ENCODE data around the gene C1orf198.

C1orf198 gene

GRCh38 chr1:230812568-230812967 lies 55.8 kb downstream of the C1orf198 start:
- DNase-seq (ENCODE audit: low read depth in 2 of 2, low spot score in 1 of 2): no peak

GRCh38 chr1:230809256-230809990 lies 58.9 kb downstream of the C1orf198 start:
- DNase-seq (ENCODE audit: low read depth in 2 of 2, low spot score in 1 of 2): no peak

- no peak for DNase-seq (ENCODE audit: low read depth in 2 of 2, low spot score in 1 of 2)
Measured at GRCh38 chr1:230808281-230808872, 59.9 kb downstream of the C1orf198 start.

- no peak for DNase-seq (ENCODE audit: low read depth in 2 of 2, low spot score in 1 of 2)
Measured at GRCh38 chr1:230807561-230808280, 60.6 kb downstream of the C1orf198 start.

GRCh38 chr1:230807029-230807428 lies 61.3 kb downstream of the C1orf198 start:
- no peak for DNase-seq (ENCODE audit: low read depth in 2 of 2, low spot score in 1 of 2)

GRCh38 chr1:230806552-230806951 lies 61.8 kb downstream of the C1orf198 start:
- no peak for DNase-seq (ENCODE audit: low read depth in 2 of 2, low spot score in 1 of 2)

- no peak for DNase-seq (ENCODE audit: low read depth in 2 of 2, low spot score in 1 of 2)
Measured at GRCh38 chr1:230804396-230804795, 63.9 kb downstream of the C1orf198 start.

GRCh38 chr1:230800891-230801840 lies 67.2 kb downstream of the C1orf198 start:
- no peak for DNase-seq (ENCODE audit: low read depth in 2 of 2, low spot score in 1 of 2)

- no peak for DNase-seq (ENCODE audit: low read depth in 2 of 2, low spot score in 1 of 2)
Measured at GRCh38 chr1:230798491-230798890, 69.8 kb downstream of the C1orf198 start.

GRCh38 chr1:230797942-230798365 lies 70.4 kb downstream of the C1orf198 start:
- DNase-seq (ENCODE audit: low read depth in 2 of 2, low spot score in 1 of 2): no peak

- no peak for DNase-seq (ENCODE audit: low read depth in 2 of 2, low spot score in 1 of 2)
Measured at GRCh38 chr1:230797376-230797920, 70.9 kb downstream of the C1orf198 start.

GRCh38 chr1:230796626-230797025 lies 71.7 kb downstream of the C1orf198 start:
- no peak for DNase-seq (ENCODE audit: low read depth in 2 of 2, low spot score in 1 of 2)

GRCh38 chr1:230794871-230795605 lies 73.3 kb downstream of the C1orf198 start:
- no peak for DNase-seq (ENCODE audit: low read depth in 2 of 2, low spot score in 1 of 2)

- no peak for DNase-seq (ENCODE audit: low read depth in 2 of 2, low spot score in 1 of 2)
Measured at GRCh38 chr1:230794431-230794830, 73.9 kb downstream of the C1orf198 start.

- no peak for DNase-seq (ENCODE audit: low read depth in 2 of 2, low spot score in 1 of 2)
Measured at GRCh38 chr1:230793463-230793745, 74.9 kb downstream of the C1orf198 start.

- DNase-seq (ENCODE audit: low read depth in 2 of 2, low spot score in 1 of 2): no peak
Measured at GRCh38 chr1:230792691-230793462, 75.4 kb downstream of the C1orf198 start.

GRCh38 chr1:230791986-230792564 lies 76.2 kb downstream of the C1orf198 start:
- no peak for DNase-seq (ENCODE audit: low read depth in 2 of 2, low spot score in 1 of 2)

- DNase-seq (ENCODE audit: low read depth in 2 of 2, low spot score in 1 of 2): no peak
Measured at GRCh38 chr1:230790026-230790425, 78.3 kb downstream of the C1orf198 start.
